Measurements from ENCODE around the gene NPY.

NPY gene

DNA sequence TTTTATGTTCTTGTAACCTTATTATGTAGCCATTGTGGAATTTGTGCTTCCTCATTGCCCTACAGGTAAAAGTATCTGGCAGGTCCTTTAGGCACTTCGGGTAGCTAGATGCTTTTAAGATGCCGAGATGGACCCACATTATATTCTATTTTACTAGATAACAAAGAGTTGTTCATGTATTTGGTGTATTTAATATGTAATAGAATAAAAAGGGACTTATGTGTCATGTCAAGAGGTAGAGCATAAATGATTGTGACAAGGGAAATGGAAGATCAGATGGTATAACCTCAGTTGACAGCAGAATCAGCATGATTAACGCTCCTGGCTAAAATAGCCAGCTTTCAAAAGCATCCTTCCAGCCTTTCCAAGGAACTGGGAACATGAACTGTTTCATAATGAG is 50.6 kb downstream of the NPY start:
- DNase-seq, result no peak
- no peaks in the 10 kb centered on the region for H3K36me3 ChIP-seq (ENCODE audit: control insufficient read depth, insufficient read depth, low read length)
- no peaks in the 10 kb centered on the region for H3K4me1 ChIP-seq (ENCODE audit: control insufficient read depth, insufficient read depth, low read length, poor library complexity, severe bottlenecking)
- H3K9me3 ChIP-seq (ENCODE audit: control insufficient read depth, low read length), result no peaks in the 10 kb centered on the region
- no peak overlapping the region for H3K4me3 ChIP-seq (ENCODE audit: insufficient read depth, low read depth, low read length, poor library complexity, severe bottlenecking)
- no peaks in the 10 kb centered on the region for H3K27me3 ChIP-seq (replicated peaks; ENCODE audit: control insufficient read depth, insufficient read depth, low read length, poor library complexity, severe bottlenecking)
- H3K27ac ChIP-seq (ENCODE audit: insufficient read depth, low read length, poor library complexity, severe bottlenecking), result no peak overlapping the region

- Histone ChIP-seq H3K4me1 (ENCODE audit: control insufficient read depth, insufficient read depth, low read length, poor library complexity, severe bottlenecking) (no peaks in the 10 kb centered on the region), H3K27me3 (replicated peaks; ENCODE audit: control insufficient read depth, insufficient read depth, low read length, poor library complexity, severe bottlenecking) (no peaks in the 10 kb centered on the region), H3K36me3 (ENCODE audit: control insufficient read depth, insufficient read depth, low read length) (no peaks in the 10 kb centered on the region), H3K27ac (ENCODE audit: insufficient read depth, low read length, poor library complexity, severe bottlenecking) (no peak overlapping the region), H3K4me3 (ENCODE audit: insufficient read depth, low read depth, low read length, poor library complexity, severe bottlenecking) (no peak overlapping the region), H3K9me3 (ENCODE audit: control insufficient read depth, low read length) (no peaks in the 10 kb centered on the region)
- DNase-seq, result no peak
Observed at GRCh38 chr7:24336461-24336860, 52.5 kb downstream of the NPY start.

GRCh38 chr7:24337180-24337579 is 53.2 kb downstream of the NPY start:
- no peaks in the 10 kb centered on the region for H3K9me3 ChIP-seq (ENCODE audit: control insufficient read depth, low read length)
- no peak for DNase-seq
- H3K4me3 ChIP-seq (ENCODE audit: insufficient read depth, low read depth, low read length, poor library complexity, severe bottlenecking), result no peak overlapping the region
- no peak overlapping the region for H3K27ac ChIP-seq (ENCODE audit: insufficient read depth, low read length, poor library complexity, severe bottlenecking)
- H3K4me1 ChIP-seq (ENCODE audit: control insufficient read depth, insufficient read depth, low read length, poor library complexity, severe bottlenecking), result no peaks in the 10 kb centered on the region
- no peaks in the 10 kb centered on the region for H3K27me3 ChIP-seq (replicated peaks; ENCODE audit: control insufficient read depth, insufficient read depth, low read length, poor library complexity, severe bottlenecking)
- no peaks in the 10 kb centered on the region for H3K36me3 ChIP-seq (ENCODE audit: control insufficient read depth, insufficient read depth, low read length)

DNA sequence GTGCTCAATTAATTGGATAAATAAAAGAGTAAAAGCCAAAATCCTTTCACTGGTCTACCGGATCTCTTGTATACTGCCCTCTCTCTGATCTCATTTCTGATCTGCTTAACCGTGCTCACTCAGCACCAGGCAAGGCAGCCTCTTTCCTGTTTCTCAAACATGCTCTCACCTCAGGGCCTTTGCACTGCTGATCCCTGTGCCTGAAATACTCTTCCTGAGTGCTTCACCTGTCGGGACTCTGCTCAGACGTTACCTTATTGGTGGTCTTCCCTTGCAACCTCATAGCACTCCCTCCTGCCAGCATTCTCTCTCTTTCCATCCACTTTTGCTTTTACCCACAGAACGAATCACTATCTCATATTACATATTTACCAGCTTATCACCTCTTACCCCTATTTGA is 55.6 kb downstream of the NPY start:
- DNase-seq, result no peak
- Histone ChIP-seq H3K4me3 (ENCODE audit: insufficient read depth, low read depth, low read length, poor library complexity, severe bottlenecking) (no peak overlapping the region), H3K9me3 (ENCODE audit: control insufficient read depth, low read length) (no peaks in the 10 kb centered on the region), H3K36me3 (ENCODE audit: control insufficient read depth, insufficient read depth, low read length) (no peaks in the 10 kb centered on the region), H3K27me3 (replicated peaks; ENCODE audit: control insufficient read depth, insufficient read depth, low read length, poor library complexity, severe bottlenecking) (no peaks in the 10 kb centered on the region), H3K4me1 (ENCODE audit: control insufficient read depth, insufficient read depth, low read length, poor library complexity, severe bottlenecking) (no peaks in the 10 kb centered on the region), H3K27ac (ENCODE audit: insufficient read depth, low read length, poor library complexity, severe bottlenecking) (no peak overlapping the region)

GRCh38 chr7:24340727-24341126 is 56.7 kb downstream of the NPY start:
- Histone ChIP-seq H3K4me1 (ENCODE audit: control insufficient read depth, insufficient read depth, low read length, poor library complexity, severe bottlenecking) (no peaks in the 10 kb centered on the region), H3K27ac (ENCODE audit: insufficient read depth, low read length, poor library complexity, severe bottlenecking) (no peak overlapping the region), H3K4me3 (ENCODE audit: insufficient read depth, low read depth, low read length, poor library complexity, severe bottlenecking) (no peak overlapping the region), H3K27me3 (replicated peaks; ENCODE audit: control insufficient read depth, insufficient read depth, low read length, poor library complexity, severe bottlenecking) (no peaks in the 10 kb centered on the region), H3K36me3 (ENCODE audit: control insufficient read depth, insufficient read depth, low read length) (no peaks in the 10 kb centered on the region), H3K9me3 (ENCODE audit: control insufficient read depth, low read length) (no peaks in the 10 kb centered on the region)
- no peak for DNase-seq
